NCI-H446 (cell line): Measurements from ENCODE around the gene TRPM3.

Experiments
- DNase-seq, 2 experiments: peaks; one replicate each; lab custom pipeline; 2025; lab: John Stamatoyannopoulos, UW

TRPM3 gene

GRCh38 chr9:70579686-70580085 lies 541.7 kb downstream of the TRPM3 start:
- no peak for DNase-seq

DNA sequence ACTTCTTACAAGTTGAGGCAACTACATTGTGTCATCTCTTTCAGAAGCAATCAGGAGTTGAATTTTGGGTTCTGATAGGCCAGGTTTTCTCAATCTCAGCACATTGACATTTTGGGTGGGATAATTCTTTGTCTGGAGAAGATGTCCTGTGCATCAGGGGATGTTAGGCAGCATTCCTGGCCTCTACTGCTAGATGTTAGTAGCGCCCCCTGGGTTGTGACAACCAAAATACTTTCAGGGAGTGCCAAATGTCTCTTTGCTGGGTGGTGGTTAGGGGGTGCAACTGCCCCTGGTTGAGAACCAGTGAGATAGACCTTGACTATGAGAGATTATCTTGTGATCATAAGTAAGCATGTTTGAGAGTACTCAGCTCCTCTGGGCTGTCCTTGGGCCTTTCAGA lies 542.7 kb downstream of the TRPM3 start:
- no peak for DNase-seq

DNA sequence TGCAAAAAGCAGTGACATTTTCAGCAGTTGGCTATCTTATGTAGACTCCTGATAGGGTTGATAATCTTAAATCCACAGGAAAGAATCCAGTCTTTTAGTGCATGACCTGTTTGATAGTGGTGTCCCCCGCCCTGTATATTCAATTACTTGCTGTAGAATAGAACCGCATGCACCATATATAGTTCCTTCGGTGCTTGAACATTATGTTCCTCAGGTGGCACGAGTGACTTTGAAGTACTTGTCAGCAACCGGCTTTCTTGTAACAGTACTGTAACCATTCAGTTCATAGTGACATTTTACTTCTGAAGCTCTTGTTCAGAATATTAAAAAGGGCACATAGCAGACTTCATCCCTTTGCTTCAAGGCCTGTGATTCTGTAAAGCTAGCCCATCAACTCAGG lies 543.8 kb downstream of the TRPM3 start:
- DNase-seq, result no peak

GRCh38 chr9:70576116-70576515 lies 545.3 kb downstream of the TRPM3 start:
- no peak for DNase-seq

DNA sequence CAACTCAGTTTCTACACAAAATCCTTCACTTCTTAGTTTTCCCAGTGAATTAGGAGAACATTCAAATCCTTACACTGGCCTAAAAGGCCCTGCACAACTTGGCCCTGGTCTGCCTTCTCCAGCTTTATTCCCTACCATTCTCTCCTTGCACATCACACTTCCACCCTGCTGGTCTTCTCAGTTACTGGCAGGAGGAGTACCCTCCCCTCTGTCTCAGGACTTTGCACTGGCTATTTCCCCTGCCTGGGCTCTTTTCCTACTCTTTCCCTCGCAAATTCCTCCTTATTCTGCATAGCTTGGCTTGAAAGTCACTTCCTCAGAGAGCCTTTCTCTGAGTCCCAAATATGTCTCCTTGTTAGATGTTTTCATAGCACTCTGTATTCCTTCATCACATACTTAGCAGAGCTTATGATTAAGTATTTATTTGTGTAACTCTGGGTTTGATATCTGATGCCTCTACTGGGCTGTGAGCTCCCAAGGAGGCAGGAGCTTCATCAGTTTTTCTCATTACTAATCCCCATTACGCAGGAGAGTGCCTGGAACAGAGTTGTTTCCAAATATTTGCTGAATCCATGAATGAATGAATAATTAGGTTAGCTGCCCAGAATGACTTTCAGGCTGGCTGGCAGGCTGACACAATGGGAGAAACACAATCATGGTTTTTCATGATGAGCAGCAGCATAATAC lies 547.1 kb downstream of the TRPM3 start:
- no peak for DNase-seq

- DNase-seq, result no peak
Measured at GRCh38 chr9:70573308-70573707, 548.1 kb downstream of the TRPM3 start.

GRCh38 chr9:70571258-70571657 lies 550.2 kb downstream of the TRPM3 start:
- DNase-seq, result no peak

- no peak for DNase-seq
Measured at GRCh38 chr9:70569791-70570190, 551.6 kb downstream of the TRPM3 start.

GRCh38 chr9:70569070-70569772 lies 552.2 kb downstream of the TRPM3 start:
- DNase-seq, result no peak

- DNase-seq, result no peak
Measured at GRCh38 chr9:70567511-70567910, 553.9 kb downstream of the TRPM3 start.

DNA sequence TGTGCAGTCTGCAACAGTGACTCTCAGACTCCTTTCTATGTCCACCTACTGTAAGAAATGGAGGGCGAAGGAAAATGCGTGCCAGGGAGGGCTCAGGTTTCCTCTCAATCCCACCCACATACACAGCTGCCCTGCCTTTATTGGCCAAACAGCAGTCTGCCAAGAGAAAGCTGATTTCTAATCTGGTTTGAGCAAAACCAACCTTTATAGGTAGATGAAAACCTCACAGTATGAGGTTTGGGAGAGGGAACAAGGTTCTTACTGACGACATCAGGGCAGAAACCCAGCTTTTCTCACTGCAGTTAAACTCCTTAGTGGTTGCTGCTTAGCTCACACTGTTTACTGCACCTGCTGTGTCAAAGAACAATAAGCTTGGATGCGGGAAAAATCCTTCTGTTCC lies 554.7 kb downstream of the TRPM3 start:
- no peak for DNase-seq

DNA sequence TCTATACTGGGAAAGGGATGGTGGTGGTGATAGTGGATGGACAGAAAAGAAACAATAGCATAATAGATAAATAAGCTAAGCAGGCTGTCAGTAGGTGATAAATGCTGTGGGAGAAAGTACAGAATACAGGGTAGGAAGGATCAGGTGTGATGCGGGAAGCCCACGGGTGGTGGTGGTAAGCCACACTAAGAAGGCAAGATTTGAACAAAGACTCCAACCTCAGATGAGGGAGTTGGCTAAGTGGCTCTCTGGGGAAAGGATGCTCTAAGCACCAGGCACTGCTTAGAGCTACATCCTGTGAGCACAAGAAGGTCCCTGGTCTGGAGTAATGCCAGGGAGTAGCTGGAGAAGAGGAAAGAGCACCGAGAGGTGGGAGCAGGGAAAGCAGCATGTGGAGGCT lies 555.4 kb downstream of the TRPM3 start:
- DNase-seq, result no peak

- no peak for DNase-seq
Measured at GRCh38 chr9:70564468-70565335, 556.7 kb downstream of the TRPM3 start.

DNA sequence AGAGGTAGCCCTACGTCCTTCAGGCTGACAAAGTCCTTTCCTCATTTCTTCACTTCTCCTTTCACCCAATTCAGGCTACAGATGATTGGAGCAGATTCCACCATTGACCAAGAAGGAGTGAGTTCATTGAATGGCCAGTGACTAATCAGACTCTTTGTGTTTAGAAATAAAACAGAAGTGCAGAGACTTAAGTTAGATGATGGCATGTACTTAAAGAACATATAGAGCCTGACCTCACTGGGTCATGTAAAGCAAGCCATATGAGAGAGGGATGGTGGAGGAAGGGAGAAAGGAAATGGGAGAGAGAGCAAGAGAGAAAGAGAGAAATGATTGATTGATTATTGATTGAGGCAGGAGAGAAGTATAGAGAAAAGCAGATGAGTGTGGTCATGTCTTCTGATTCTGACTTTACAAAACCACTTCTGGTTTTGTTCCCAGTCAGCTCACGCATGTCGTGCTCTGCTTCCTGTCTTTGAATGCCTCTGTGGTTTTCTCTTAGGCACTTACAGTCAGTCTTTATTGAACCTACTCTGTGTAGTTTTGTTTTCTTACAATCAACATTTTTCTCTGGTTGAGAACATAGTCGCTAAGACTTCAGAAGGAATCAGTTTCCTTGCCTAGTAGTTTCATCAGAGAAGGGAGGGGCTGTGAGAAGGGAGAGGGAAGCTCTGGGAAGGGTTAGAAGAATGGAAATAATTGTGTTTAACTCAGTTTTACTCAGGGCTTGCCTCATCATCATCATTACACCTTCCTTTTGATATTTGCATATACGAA lies 557.8 kb downstream of the TRPM3 start:
- DNase-seq, result no peak

DNA sequence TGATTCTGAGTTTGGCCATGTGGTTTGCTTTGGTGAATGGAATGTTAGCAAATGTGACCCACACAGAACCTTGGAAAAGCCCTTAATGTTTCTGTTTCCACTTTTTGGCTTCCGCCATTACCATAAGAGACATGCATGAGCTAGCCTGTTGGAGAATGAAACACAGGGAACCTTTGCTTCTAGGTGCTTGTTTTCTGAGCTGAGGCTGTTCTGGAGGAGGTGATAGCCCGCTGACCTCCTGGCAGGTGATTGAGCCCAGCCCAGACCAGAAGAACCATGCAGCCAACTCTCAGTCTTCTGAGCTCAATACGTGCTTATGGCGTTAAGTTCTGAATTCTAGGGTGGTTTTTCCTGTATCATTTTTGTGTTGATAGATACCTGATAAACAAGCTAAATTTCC lies 558.4 kb downstream of the TRPM3 start:
- DNase-seq, result no peak

GRCh38 chr9:70561786-70562395 lies 559.5 kb downstream of the TRPM3 start:
- no peak for DNase-seq

DNA sequence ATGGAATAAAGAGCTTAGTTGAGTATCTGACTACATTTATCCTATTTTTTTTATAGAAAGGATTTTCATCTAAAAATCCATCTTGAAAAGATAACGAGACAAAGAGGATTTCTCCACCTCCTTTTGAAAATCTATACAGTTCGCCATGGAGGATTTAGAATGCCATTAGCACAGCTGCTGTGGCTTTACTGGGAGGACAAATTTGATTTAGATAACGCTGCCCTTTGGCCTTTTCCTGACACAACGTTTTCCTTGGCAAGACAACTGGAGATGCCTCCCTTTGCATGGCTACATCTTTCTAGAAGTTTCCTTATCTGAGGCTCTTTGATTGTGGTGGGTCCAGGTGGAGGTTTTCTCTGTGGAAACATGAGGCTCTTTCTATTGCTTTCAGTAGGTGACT lies 560.3 kb downstream of the TRPM3 start:
- no peak for DNase-seq

- DNase-seq, result no peak
Measured at GRCh38 chr9:70559102-70559501, 562.3 kb downstream of the TRPM3 start.

DNA sequence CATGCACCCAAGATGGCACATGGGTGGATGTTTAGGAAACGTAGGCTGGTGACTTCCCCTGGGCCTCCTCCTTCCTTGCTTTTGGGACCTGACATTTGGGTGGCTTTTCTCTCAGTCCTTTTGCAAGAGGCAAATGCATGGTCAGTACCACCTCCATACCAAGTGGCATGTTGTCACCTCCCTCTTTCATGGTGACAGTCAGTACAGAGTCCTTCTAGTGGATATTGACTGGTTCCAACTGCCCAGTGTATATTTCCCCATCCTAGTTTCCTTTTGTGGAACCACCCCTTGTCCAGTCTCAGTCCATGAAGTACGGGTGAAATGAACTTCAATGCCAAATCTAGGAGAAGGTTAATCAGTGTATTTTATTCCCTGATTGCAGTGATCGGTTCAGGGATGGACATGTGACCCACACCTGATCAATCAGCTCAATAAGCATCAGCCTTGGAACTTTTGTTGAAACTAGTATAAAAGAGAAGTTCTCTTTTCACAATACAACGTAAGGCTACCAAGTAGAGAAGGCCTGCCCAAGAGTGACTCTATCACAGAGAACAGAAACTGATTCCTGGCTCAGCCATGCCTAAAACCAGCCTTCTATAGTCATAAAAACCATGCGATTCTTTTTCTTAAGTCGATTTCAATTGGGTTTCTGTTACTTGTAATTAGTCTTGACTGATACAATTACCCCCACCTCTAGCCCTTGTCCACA lies 563.6 kb downstream of the TRPM3 start:
- no peak for DNase-seq

GRCh38 chr9:70556771-70557170 lies 564.6 kb downstream of the TRPM3 start:
- no peak for DNase-seq

- no peak for DNase-seq
Measured at GRCh38 chr9:70554881-70555280, 566.5 kb downstream of the TRPM3 start.
